Heart right ventricle (tissue), 16 donors: Measurements from ENCODE around the gene KLK10. TPM values are rescaled to one million over a fixed set of nuclear protein-coding genes. Genes with fewer than 3 reads are reported as not detected.

ENCODE experiments used
- ATAC-seq, 8 donors: fragments of 200-7000 bp; cut with Tn5 transposase; one replicate each; pipeline ENCODE4 v1.9.1; 2020; ENCODE audit warnings: mild to moderate bottlenecking in 8 of 8, moderate library complexity in 8 of 8, moderate number of reproducible peaks in 1 of 8
- DNase-seq, 2 donors: peaks; one replicate each; pipeline ENCODE4 v3.0.0-alpha.2; 2020
- H3K27ac ChIP-seq, 10 donors: fragments of 200-600 bp; sonication (generic) in 2 of 10; one replicate each; pipeline versions ENCODE4 v1.5.0 to v1.8.0; 2020 to 2022; ENCODE audit warnings: mild to moderate bottlenecking in 3 of 10
- H3K27me3 ChIP-seq, 7 donors: fragments of 200-600 bp; one replicate each; pipeline ENCODE4 v1.8.0; 2021 to 2022; ENCODE audit warnings: mild to moderate bottlenecking in 2 of 7
- H3K36me3 ChIP-seq, 9 donors: fragments of 200-600 bp; sonication (generic) in 1 of 9; one replicate each; pipeline versions ENCODE4 v1.5.0 to v1.8.0; 2020 to 2022; ENCODE audit warnings: mild to moderate bottlenecking in 2 of 9
- H3K4me1 ChIP-seq, 9 donors: fragments of 200-600 bp; sonication (generic) in 1 of 9; one replicate each; pipeline versions ENCODE4 v1.5.0 to v1.8.0; 2020 to 2022; ENCODE audit warnings: mild to moderate bottlenecking in 4 of 9
- H3K4me3 ChIP-seq, 10 donors: fragments of 200-600 bp; sonication (generic) in 2 of 10; one replicate each; pipeline versions ENCODE4 v1.5.0 to v1.8.0; 2020 to 2022; ENCODE audit warnings: mild to moderate bottlenecking in 7 of 10, moderate library complexity in 2 of 10
- H3K9me3 ChIP-seq, 11 donors: fragments of 200-600 bp in 10 of 11; sonication (generic) in 2 of 11; one replicate each; pipeline versions ENCODE4 v1.5.0 to v1.8.0; 2013 to 2022; ENCODE audit warnings: mild to moderate bottlenecking in 2 of 11, control low read depth in 1 of 11, moderate library complexity in 1 of 11
- WGBS, 2 donors: extraction: QIAGEN DNeasy Blood & Tissue Kit; methylation state at CpG; one replicate each; pipeline ENCODE4 v1.1.7; 2013; ENCODE audit warnings: inconsistent platforms in 1 of 2; 5-methylcytosine and 5-hydroxymethylcytosine counted together
- intact Hi-C, 10 donors: fragments of 100-400 bp; cut with DNase I; formaldehyde crosslinking; loops; one replicate each; pipeline versions ENCODE4 v1.11.1 to v1.14.2; 2022
- polyA plus RNA-seq, 2 donors: library from polyadenylated mRNA; stranded (reverse); fragments of 200-250 nt; gene quantifications; one replicate each; pipeline ENCODE4 v1.2.3, GENCODE V29; 2013
- total RNA-seq, 10 donors: library from RNA; stranded (reverse); fragmentation: NEBNext Ultra II Directional in 3 of 10; extraction: Animal tissue kit (Norgen Biotek cat#: 25700) in 3 of 10; gene quantifications; one replicate each; pipeline versions ENCODE4 v1.2.1 to v1.2.4, GENCODE V29; 2021 to 2023
- TF ChIP-seq, protein P1 (sequence below), 9 donors: fragments of 200-600 bp; sonication (generic) in 2 of 9; IDR thresholded peaks; one replicate each; pipeline versions ENCODE4 v1.5.0 to v1.8.0; 2021 to 2022; ENCODE audit warnings: antibody characterized with exemption in 9 of 9, mild to moderate bottlenecking in 5 of 9, moderate library complexity in 1 of 9
- donor health status: Arrhythmogenic right ventricular cardiomyopathy.
- donor health status: ischemic (EF 13 %, LVEDD 7.1; RV severe dilation, severe dysfunction).
- donor health status: healthy with polysubstance abuse.
- donor health status: DM: no; HTN: yes; CAD: no.
- donor health status: DM: no; HTN: no; CAD: no.
- donor health status: ischemic (EF 25% LVEDD 6.9; RV normal size, moderate dysfunction).
- donor health status: ischemic (EF 25% LVEDD 5.7; RV mildly dilated, moderate dysfunction).
- donor health status: healthy.
- donor health status: DM: yes; HTN: yes; CAD: no.
- donor health status: Ischemic cardiomyopathy.
- donor health status: ischemic (EF 35%, LVEDD 5.7; RV mildly dilated, moderate dysfunction).
- donor health status: nonischemic (EF 11% LVEDD 7.7; RV severe dilation, severe dysfunction).
- donor health status: DM: yes; HTN: yes; CAD: no.
- donor health status: PGD.
- donor health status: ischemic (EF 29% LVEDD 5.4; RV normal size, mild dysfunction).
- donor health status: nonischemic (EF 23%, LVEDD 6.1; RV moderate dilation, normal function).

KLK10 gene
- total and polyA plus RNA-seq, 12 donors = 0.16 to 1.8 (median 0.42) TPM; not detected in 6

DNA sequence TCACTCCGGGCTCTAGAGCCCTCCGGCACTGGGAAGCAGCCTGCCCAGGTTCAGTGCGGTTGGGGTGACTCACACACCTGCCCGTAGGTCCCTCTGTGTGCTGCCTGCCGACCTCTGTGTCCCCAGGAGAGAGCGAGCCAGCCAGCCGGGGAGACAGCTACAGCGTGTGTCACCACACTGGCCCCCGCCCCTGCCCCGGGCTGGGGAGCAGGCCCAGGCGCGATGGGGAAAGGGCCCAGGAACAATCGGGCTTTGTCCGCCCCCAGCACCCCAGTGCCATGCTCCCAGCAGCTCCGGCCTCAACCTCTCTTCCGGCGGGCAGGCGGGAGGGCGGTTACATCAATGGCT lies 50.1 kb downstream of the KLK10 start, which contains the start of gene KLK6:
Gene KLK6, minus strand, starts transcription at position 179 of the 348 bp plus-strand sequence. CDS start 1,487 bp downstream, outside the sequence.
- Histone ChIP-seq H3K4me3 (no peak within 1 kb of the TSS), H3K27ac (no peak within 1 kb of the TSS), H3K27me3 (peaks cover 0 to 72% (median 58%) of the 10 kb centered on the region in 7 donors), H3K9me3 (no peaks in the 10 kb centered on the region), H3K4me1 (no peaks in the 10 kb centered on the region), H3K36me3 (no peaks in the 10 kb centered on the region)
- 69 to 72% methylated on average over 19 of the region's 19 CpGs for WGBS, 2 donors
- DNase-seq (no peak), ATAC-seq (no peak)
- TF ChIP-seq, protein P1, sequence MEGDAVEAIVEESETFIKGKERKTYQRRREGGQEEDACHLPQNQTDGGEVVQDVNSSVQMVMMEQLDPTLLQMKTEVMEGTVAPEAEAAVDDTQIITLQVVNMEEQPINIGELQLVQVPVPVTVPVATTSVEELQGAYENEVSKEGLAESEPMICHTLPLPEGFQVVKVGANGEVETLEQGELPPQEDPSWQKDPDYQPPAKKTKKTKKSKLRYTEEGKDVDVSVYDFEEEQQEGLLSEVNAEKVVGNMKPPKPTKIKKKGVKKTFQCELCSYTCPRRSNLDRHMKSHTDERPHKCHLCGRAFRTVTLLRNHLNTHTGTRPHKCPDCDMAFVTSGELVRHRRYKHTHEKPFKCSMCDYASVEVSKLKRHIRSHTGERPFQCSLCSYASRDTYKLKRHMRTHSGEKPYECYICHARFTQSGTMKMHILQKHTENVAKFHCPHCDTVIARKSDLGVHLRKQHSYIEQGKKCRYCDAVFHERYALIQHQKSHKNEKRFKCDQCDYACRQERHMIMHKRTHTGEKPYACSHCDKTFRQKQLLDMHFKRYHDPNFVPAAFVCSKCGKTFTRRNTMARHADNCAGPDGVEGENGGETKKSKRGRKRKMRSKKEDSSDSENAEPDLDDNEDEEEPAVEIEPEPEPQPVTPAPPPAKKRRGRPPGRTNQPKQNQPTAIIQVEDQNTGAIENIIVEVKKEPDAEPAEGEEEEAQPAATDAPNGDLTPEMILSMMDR (IDR thresholded peaks at IDR 0.05) = no peak
- intact Hi-C loops = no loop called here

DNA sequence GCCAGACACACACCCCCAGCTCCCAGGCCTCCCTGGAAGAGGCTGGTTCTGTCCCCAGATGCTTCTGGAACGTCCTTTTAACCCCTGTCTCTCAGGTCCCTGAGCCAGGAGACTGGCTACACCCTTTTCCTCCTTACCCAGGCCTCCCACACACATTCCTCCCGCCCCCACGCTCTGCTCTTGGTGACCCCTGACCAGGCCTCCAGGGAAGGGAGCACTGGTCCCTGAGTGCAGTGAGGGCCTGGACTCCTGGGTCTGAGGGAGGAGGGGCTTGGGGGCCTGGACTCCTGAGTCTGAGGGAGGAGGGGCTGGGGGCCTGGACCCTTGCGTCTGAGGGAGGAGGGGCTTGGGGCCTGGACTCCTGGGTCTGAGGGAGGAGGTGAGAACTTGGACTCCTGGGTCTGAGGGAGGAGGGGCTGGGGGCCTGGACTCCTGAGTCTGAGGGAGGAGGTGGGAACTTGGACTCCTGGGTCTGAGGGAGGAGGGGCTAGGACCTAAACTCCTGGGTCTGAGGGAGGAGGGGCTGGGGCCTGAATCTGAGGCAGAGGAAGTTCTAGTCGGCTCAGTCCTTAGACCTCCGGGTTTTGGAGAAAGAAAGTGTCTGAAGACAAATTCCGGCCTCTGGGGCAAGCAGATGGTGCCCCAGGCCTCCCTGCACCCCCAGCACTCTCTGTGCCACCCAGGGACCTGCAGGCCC lies 50.6 kb downstream of the KLK10 start:
- DNase-seq = no peak
- H3K27ac ChIP-seq = no peak overlapping the region
- TF ChIP-seq, protein P1 (IDR thresholded peaks at IDR 0.05) = no peak
- H3K4me1 ChIP-seq = no peaks in the 10 kb centered on the region
- WGBS, 2 donors = 33 to 39% methylated on average over 7 of the region's 7 CpGs
- ATAC-seq = no peak
- H3K9me3 ChIP-seq = no peaks in the 10 kb centered on the region
- H3K36me3 ChIP-seq = no peaks in the 10 kb centered on the region
- intact Hi-C loops = no loop called here
- no peak overlapping the region for H3K4me3 ChIP-seq
- H3K27me3 ChIP-seq = peaks cover 0 to 73% (median 62%) of the 10 kb centered on the region in 7 donors

DNA sequence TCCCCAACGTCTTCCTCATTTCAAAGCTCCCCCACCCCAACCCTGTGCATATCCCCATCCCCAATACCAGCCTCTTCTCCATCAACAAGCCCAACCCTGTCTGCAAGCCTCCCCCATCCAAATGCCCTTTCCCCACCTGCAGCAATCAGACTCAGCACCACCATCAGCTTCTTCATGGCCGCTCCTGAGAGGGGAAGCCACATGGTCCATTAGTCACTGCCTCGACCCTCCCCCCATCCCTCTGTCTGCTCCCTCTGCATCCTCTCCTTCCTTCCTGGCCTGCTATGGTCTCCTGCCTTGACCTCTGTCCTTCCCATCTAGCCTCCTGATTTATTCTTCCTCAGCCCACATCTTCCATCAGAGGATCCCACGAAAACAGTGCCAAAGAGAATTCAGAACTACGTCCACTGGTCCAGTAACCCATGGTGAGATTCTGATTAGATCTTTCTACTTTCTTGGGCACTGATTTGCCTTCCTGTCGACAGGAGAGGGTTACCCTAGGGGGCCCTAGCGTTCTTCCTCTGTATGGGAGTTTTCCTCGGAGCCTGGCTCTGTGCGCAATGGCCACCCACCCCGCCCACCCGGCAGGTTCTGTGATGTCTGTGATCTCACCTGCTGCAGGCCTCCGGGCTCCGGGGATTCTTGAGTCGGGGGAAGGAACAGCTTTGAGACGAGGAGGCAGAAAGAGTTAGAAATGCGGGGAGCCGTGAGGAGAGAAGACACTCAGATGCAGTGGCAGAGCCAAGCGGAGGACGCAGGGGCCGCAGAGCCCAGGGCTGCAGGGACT lies 51.4 kb downstream of the KLK10 start:
- Histone ChIP-seq H3K4me3 (no peak overlapping the region), H3K27ac (no peak overlapping the region), H3K4me1 (no peaks in the 10 kb centered on the region), H3K36me3 (no peaks in the 10 kb centered on the region), H3K27me3 (peaks cover 0 to 75% (median 59%) of the 10 kb centered on the region in 7 donors), H3K9me3 (no peaks in the 10 kb centered on the region)
- intact Hi-C loops = no loop called here
- no peak for DNase-seq
- ATAC-seq = no peak
- WGBS, 2 donors = 25 to 28% methylated on average over 20 of the region's 20 CpGs
- TF ChIP-seq, protein P1 (IDR thresholded peaks at IDR 0.05) = no peak

DNA sequence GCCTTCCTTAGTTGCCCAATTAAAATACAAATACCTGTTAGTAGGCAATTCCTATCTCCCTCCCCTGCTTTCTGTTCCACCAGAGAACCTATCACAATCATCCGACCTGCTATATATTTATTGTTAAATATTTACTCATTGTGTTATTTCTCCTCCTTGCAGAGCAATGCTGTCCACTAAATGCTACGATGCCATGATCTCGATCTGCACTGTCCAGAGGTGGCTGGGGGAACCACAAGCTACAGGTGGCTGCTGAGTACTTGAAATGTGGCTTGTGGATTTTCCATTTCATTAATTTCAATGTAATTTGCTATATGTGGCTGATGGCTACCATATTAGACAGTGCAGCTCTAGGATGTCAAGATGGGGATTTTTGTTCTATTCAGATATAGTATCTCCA lies 55.2 kb downstream of the KLK10 start:
- no peak for DNase-seq
- Histone ChIP-seq H3K4me1 (no peaks in the 10 kb centered on the region), H3K36me3 (no peaks in the 10 kb centered on the region), H3K27me3 (peaks cover 0 to 55% (median 35%) of the 10 kb centered on the region in 7 donors), H3K4me3 (no peak overlapping the region), H3K27ac (no peak overlapping the region), H3K9me3 (peaks cover 0 to 4% (median 0%) of the 10 kb centered on the region in 11 donors)
- TF ChIP-seq, protein P1 (IDR thresholded peaks at IDR 0.05) = no peak
- 85 to 87% methylated on average over 3 of the region's 3 CpGs for WGBS, 2 donors
- no peak for ATAC-seq
- intact Hi-C loops = no loop called here
